Fibroblast of skin of left quadriceps (primary cell): ENCODE measurements around the gene EFCAB6.

ENCODE experiments used
- DNase-seq, 2 experiments: peaks; one replicate each; pipeline ENCODE4 v3.0.0-alpha.2; 2013; ENCODE audit warnings: low read depth in 2 of 2

Gene EFCAB6

DNA sequence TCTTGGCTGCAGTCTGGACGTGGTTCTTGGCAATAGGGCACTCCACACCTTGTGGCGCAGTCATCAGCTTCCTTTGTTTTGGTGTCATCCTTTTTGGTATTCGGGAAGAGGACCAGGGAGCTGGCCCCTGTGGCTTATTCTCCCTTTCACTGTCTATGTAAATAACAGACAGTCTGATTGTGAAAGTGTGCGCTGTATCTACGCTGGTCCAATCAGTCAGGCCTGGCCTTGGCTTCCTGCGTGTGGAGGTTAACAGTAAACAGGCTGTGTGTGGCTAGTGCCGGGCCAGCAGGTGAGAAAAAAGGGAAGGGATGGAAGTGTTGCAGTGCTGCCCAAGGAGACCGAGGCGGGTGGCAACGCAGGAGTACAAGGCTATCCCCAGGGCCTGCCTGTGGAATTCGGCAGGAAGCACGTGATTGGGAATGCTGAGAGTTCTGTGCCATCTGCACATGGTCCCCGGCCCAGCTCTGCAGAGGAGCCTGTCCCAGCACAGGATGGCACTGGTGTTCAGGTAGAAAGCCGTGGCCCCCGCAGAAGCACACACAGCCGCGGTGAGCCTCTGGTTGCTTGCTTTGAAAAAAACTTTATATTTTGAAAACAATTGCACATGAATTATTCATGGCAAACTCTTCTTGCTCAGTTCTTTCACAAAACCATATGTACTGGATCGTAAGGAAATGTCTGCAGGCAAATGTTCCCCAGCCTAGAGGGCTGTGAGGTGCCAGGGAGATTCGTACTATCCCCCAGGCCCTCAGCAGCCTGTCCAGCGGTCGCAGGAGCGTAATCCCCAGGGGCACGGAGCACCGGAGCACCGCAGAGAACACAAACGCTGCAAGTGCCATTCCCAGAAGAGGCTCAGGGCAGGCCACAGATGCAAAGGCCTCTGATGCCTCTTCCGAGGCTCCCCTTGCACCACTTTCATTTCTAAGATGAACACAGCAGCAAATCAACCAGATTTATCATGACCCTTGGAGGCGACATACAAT, 174.5 kb downstream of the EFCAB6 start:
- DNase-seq: no peak

DNA sequence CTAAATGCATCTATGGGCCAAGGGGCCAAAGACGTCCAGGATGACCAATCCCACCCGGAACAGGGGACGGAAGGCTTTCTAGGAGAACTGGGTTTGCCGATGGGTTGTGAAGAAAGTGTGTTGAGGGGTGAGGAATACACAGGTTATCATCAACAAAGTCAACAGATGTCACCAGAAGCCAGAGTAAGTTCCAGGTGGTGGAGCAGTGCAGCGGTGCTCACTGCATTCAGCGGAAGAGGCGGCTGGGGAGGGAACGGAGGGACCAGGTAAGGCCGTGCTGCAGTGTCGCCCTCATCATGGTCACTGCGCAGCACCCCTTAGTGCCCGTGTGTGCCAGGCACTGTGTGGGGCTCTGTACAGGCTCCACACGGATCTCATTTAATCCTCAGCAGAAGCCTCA, 176.0 kb downstream of the EFCAB6 start:
- no peak for DNase-seq

DNA sequence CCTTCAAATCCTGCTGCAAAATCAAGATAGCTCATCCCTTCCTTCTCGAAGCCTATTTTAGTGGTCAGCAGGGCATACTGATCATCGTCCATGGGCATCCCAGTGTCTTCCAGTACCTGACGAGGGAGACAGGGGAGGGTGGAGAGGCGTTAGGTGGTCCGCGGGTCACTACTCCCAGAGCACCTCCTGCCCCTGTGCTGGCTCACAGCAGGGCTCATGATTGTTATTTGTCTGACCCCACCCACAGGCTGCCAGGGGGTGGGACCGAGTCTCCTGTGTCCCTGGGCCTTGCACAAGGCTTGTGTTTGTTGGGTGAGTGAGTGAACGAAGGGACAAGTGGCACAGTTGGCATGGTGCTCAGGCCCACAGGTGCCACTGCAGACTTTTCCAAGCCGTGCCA, 177.0 kb downstream of the EFCAB6 start:
- no peak for DNase-seq

DNA sequence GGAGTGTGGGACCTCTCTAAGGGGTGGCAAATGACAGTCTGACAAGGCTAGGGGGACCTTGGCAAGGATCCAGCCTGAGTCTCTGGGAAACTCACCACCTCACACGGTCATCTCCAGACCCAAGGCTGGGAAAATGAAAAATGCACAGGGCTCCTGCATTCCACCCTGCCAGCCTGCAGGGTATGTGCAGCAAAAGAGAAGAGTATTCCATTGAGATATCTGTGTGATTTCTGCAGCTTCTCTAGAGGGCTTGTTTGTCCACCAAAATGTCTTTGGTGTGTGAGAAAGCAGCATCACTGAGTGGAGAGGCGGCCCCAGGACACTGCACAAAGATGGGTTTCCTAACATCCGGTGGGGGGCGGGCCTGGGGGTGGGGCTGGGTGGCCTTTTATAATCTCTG, 177.8 kb downstream of the EFCAB6 start:
- DNase-seq: no peak

DNA sequence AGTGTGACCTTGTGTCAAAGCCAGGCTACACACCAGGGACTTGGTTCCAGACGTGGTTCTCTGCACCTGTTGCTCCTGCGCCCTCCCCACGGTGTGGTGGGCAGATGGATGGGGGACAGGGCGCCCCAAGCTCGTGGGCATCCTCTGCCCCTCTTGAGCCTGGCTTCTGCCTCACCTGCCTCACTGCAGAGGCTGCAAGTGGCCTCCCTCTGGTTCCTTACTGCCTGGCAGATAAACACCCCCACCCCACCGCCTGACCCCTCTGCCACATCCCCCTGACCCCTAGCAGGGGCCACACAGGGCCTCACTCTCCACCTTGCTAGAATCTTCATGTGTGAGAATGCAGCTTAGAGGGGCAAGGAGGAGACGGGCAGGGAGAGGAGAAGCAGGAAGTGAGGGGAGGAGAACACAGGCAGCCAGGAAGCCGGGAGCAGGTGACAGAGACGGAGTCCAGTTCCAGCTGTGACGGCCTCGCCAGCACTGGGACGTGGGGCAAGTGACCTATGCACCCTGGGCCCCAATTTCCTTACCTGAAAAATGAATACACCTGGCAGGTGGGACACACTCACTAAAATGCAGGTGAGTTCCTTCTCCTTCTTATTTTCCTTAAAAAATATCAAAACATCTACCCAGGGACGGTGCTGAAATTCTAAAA, 178.3 kb downstream of the EFCAB6 start:
- DNase-seq: no peak

DNA sequence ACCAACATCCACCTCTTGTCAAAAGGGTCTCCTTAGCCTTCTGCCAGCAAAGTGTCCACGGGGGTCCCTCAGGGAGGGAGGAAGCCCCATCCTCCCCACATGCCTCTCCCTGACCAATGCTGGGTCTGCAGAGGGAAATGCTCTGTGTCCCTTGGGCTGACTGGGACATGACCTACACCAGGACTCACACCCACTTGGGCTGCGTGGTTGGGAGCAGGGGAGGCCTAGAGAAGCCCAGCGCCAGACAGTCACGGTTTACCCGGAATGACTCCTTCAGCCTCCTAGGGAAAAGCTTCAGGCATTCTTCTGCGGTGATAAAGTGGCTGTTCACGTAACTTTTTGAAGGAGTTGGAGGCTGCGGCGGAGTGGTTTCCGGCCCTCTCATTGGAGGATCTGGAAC, 180.3 kb downstream of the EFCAB6 start:
- DNase-seq: no peak

DNA sequence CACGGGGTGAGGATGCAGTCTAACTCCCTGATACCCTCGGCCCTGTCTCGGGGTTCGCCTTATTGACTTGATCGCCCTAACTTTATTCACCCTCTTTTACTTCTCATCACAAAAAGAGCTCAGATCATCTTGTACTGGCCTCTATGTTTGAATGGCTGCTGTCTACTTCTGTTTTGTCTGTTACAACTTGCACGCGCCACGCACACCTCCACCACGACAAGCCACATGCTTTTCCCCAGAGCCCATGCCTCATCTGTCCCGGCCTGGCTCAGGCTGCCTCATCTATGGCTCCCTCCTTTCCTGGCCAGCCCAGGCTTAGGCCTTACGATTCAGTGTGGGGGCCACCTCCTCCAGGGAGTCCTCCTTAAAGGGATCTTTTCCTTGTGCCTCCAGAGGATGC, 180.9 kb downstream of the EFCAB6 start:
- no peak for DNase-seq

DNA sequence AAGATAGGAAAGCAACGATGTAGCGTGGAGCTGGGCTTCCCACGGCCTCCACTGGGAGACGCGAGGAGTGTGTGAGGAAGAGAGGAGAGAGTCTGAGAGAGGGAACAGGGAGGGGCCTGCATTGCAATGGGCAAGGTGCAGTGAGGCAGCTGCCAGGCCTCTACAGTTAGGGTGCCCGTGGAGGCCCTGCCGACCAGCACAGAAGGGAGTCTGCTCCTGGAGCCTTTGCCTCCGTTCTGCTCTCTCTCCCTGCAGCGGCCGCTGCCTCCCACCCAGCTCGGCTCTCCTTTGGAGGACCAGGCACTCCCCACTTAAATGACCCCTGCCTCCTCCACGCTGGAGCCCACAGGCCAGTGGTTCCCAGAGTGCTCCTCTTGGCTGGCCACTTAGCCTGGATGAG, 181.7 kb downstream of the EFCAB6 start:
- no peak for DNase-seq

DNA sequence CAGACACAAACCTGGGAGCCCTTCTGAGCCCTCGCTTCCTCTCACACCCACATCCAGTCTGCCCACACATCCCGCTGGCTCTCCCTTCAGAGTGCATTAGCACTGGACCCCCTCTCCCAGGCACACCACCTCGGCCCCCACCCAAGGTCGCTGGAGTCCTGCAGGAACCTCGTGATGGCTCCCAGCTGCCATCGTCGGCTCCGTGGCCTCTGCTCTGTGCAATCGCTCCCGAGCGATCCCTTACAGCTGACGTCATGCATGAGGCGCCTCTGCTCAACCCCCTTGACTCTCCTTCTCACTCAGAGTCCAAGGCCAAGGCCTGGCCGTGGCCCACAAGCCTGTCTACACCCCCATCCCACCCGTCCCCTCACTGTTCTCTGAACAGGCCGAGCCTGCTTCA, 183.9 kb downstream of the EFCAB6 start:
- DNase-seq: no peak

DNA sequence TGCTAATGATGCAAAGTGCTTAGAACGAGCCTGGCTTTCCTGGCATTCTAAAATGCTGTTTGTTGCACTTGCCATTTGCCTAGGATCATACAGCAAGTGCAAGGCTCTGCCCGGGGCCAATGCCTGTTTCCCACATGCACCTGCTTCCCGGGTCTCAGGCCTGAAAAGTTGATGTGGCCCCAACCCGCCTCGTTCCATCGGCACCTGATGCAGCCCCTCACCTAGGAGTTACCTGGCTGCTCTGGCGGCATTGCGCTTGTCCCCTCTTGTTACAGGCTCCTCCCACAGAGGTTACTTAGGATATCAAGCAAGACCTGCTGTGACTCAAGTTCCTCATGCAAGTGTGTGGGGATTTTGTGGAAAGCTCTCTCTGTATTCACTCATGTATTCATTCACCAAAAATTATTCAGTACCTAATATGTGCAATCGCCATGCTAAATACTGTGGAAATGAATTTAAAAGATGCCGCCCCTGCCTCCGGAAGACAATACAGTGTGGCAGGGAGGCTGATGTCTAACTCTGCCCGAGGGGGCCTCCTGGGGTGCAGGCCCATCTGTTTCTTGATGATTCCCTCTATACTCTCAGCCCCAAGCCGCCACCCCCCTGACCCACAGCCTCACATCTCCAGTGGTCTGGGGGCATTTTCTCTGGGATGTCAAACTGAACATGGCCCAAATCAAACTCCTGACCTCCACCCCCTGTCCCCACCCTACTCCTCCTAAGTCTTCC, 184.5 kb downstream of the EFCAB6 start:
- DNase-seq: no peak

DNA sequence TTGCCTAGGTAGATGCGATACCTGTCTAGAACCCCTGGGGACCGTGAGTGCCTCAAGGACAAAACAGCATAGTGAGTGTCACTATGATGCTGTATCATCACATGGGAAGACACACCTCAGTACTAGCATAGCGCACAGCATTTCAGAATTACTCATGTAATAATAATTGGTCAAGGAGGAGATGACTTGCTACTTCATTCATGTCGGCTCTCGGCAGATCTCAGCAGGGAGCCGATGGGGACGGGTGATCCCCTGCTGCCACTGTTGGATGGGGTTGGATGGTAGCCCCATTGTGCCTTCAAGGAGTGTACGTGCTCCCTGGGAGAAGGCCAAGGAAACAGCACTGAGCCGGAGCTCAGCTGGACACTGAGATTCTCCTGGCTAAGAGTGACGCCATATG, 186.9 kb downstream of the EFCAB6 start:
- DNase-seq: no peak

DNA sequence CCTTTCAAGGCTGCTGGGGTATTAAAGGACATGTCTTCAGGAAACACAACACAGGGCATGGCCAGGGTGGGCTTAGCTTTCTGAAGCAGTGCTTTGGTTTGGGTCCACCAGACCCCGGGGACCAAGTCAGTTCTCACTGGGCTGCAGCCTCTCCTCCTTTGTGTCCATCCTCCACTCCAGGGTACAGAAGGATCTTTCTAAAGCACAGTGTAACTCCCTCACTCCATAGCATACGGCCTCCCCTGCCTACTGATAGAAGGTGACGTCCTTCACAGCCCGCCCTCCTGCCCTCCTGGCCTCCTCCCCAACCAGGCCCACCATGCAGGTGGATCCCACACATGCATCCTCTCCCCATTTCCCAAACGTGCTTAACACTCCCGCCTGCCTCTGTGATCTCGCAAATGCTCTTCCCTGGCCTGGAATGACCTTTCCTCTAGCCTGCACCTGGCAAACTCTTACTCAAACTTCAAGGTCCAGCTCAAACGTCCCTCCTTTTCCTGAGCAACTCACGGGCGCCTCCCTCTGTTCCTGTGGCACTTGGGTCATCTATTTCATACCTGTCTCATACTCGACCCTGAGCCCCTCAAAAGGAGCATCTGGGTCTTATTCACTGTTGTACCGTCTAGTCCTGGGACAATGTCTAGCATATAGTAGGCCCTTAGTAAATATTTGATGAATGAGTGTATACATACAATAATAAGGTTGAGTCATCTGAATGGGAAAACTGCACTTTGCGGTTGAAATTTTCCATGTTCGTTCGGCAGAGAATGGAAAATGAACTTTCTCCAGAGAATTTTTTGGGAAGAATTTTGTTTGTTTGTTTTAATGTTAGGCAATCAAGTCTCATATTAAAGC, 187.7 kb downstream of the EFCAB6 start:
- no peak for DNase-seq

DNA sequence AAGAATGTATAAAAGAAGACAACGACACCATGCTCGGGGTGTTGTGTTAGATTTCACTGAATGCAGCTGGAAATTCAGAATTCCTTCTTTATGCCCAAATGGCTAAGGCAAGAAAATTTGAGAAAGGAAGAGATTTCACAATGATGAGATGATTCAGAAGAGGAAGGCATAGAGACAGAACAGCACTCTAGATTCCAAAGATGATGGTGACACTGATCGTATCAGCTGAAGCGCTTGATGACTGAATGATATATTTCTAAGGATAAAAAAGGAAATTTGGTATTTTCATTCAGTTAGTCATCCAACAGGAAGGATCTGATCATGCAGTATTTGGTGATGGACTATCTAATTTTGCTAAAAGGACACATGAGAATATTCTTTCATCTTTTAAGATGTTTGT, 189.2 kb downstream of the EFCAB6 start:
- DNase-seq: no peak

DNA sequence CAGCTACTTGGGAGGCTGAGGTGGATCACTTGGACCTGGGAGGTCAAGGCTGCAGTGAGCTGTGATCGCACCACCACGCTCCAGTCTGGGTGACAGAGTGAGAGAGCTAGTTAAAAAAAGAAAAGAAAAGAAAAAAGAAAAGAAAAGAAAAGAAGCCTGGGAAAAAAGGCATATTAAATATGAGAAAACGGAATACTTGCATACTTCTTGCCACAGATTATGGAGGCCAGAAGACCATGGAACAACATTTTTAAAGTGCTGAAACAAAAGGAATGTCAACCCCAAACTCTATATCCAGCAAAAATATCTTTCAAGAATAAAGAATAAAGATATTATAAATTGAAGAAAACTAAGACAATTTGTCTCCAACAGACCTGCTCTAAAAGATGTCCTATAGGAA, 191.9 kb downstream of the EFCAB6 start:
- DNase-seq: no peak

DNA sequence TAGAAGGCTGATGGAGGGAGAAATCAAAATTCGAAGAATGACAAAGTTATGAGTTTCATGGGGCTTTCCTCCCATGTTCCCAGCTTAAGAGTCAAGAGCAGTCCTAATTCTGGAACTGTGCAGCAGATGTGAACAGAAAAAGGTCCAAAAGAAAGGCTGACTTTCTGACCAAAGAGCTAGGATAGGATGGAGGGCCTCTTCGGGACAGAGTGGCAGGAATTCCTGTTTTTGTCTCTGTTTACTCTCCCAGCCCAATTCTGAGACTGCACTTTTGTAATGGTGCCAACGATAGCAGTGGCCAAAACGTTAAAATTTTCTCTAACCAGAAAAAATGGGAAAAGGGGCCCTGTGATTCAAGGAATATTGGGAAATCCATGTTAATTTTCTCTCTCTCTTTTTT, 193.6 kb downstream of the EFCAB6 start:
- DNase-seq: no peak

DNA sequence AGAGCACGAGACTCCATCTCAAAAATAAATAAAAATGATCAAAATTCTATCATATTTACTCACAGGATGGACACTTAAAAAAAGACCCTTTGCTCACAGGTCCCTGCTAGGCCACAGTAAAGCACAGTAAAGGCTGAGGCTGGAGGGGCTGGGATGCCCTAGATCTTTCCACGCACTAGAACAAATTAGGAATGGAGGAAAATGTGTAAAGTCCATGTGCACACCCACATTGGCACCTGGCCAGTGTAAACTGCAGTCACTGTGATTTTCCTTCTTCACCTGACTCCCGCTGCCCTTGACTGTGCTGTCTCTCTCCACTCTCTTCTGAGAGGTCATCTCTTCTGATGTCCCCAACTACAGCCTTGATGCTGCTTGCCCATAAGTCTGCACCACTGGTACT, 195.5 kb downstream of the EFCAB6 start:
- DNase-seq: no peak

DNA sequence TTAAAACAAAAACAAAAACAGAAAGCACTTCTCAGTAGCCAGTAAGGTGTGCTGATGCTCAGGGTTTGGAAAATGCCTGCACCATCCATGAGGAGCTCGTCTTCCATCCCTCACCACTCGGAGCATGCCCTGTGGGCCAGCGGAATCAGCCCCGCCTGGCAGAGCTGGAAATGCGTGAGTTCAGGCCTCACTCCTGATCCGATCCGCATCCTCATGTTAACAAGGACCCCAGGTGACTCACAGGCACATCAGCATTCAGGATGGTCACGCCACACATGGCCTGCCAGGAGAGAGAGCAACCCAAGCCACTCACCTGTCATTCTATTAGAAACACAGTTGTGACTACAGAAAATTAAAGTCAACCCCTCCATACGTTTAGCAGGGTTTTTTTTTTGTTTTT, 211.8 kb downstream of the EFCAB6 start:
- DNase-seq: no peak

DNA sequence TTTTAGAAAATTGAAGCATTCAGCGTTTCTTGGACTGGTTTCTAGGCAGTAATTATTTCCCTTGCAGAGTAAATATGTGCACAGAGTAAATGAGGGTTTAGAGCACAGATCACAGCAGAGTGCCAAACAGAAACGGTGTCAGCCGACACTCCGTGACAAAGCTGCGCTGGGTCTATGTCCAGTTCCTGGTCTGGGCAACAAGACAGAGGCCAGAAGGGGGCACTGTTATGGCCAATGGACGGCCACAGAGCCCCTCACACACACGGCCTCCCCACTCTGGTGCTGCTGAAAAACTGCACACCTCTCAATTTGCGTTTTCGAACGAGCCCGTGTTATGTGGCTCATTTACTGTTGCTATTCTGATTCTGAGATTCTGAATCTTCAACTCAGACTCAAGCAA, 219.6 kb downstream of the EFCAB6 start:
- no peak for DNase-seq

DNA sequence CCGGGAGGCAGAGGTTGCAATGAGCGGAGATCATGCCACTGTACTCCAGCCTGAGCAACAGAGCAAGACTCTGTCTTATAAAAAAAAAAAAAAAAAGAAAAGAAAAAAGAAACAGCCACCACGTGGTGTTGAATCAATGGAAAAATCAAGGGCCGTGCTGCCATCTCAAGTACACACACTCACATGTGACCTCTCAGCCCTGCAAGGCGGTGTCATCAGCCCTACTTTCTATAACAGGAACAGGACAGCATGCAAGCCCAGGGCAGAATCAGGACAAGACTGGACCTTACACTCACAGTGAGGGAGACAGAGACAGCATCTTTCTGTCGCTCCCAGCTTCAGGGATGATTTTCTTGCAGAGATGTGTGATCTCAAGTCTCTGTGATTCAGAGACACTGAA, 220.7 kb downstream of the EFCAB6 start:
- DNase-seq: no peak

DNA sequence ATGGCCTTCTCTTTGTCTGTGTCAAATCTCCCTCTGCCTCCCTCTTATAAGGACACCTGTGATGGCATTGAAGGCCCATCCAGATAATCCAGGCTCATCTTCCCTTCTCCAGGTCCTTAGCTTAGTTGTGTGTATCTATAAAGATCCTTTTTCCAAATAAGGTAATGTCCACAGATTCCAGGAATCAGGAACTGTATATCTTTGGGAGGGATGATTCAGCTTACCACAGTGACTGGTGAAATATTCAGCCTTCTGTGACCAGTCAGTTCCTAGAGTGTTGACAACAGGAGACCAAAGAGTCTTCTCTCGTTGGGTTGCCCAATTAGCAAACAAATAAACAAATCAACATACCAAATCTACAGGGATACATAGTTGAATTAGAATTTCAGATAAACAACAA, 224.5 kb downstream of the EFCAB6 start:
- DNase-seq: no peak

DNA sequence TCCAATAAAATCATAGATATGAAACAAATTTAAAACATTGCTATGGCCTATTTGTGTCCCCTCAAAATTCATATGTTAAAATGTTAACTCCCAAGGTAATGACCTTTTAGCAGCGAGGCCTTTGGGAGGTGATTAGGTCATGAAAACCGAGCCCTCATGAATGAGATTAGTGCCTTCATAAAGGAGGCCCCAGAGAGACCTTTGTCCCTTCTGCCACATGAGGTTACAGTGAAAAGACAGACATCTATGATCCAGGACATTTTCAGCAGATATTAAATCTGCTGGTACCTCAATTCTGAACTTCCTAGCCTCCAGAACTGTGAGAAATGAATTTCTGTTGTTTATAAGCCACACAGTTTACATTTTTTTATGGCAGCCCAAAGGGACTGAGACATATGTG, 228.6 kb downstream of the EFCAB6 start:
- DNase-seq: no peak

DNA sequence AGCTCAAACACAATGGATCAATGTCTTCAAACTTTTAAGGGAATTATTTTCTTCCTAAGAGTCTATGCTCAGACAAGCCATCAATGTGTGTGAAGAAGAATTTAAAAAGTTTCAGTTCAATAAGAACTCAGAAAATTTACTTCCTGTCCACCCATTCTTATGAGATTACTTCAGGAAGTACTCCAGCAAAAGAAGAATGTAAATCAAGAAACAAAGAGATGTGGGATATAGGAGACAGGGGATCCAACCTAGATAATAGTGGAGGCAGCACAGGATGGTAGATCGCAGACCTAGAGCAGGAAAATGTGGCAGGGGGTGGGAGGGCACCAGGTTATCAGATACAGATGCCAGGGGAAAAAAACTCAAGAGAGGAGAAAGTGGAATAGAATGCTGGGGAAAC, 229.7 kb downstream of the EFCAB6 start:
- no peak for DNase-seq
